ENCODE results near the gene SPHK1.

The SPHK1 gene

GRCh38 chr17:76385892-76386786 lies 1.7 kb downstream of the SPHK1 start:
- DNase-seq = peak; percentile 57 to 84

- DNase-seq = no peak
Measured at GRCh38 chr17:76386966-76387765, 2.8 kb downstream of the SPHK1 start.

GRCh38 chr17:76388966-76389888 lies 4.8 kb downstream of the SPHK1 start:
- DNase-seq = peak in 1 of 2 experiments; percentile 9

GRCh38 chr17:76390003-76390421 lies 5.6 kb downstream of the SPHK1 start:
- DNase-seq = no peak

- DNase-seq = no peak
Measured at GRCh38 chr17:76391200-76391715, 6.8 kb downstream of the SPHK1 start.

- DNase-seq = no peak
Measured at GRCh38 chr17:76394166-76394565, 9.8 kb downstream of the SPHK1 start.

- DNase-seq = no peak
Measured at GRCh38 chr17:76395980-76396379, 11.6 kb downstream of the SPHK1 start.

- DNase-seq = no peak
Measured at GRCh38 chr17:76397184-76397583, 12.8 kb downstream of the SPHK1 start.

GRCh38 chr17:76397687-76398522 lies 13.5 kb downstream of the SPHK1 start:
- DNase-seq = peak; percentile 53 to 58

GRCh38 chr17:76398523-76399174 lies 14.2 kb downstream of the SPHK1 start:
- DNase-seq = no peak

- DNase-seq = no peak
Measured at GRCh38 chr17:76399175-76400172, 15.1 kb downstream of the SPHK1 start.

GRCh38 chr17:76402711-76403110 lies 18.3 kb downstream of the SPHK1 start:
- no peak for DNase-seq

- DNase-seq = no peak
Measured at GRCh38 chr17:76404256-76404655, 19.8 kb downstream of the SPHK1 start.

- DNase-seq = no peak
Measured at GRCh38 chr17:76404976-76405563, 20.7 kb downstream of the SPHK1 start.

- no peak for DNase-seq
Measured at GRCh38 chr17:76405607-76405966, 21.2 kb downstream of the SPHK1 start.

GRCh38 chr17:76405967-76406647 lies 21.7 kb downstream of the SPHK1 start:
- no peak for DNase-seq

GRCh38 chr17:76407509-76407908 lies 23.1 kb downstream of the SPHK1 start:
- DNase-seq = no peak

GRCh38 chr17:76408037-76408849 lies 23.8 kb downstream of the SPHK1 start:
- DNase-seq = peak in 1 of 2 experiments; percentile 55
